GM19455 (cell line): ENCODE measurements around the gene NDUFC2.
"Not testable (repeated sequence)": the region's sequence is repeated elsewhere in the genome, so short reads cannot be mapped to it uniquely, and the experiment has no call there.

Experiments
- ATAC-seq: cut with Tn5 transposase; IDR thresholded peaks from one replicate; pipeline ENCODE4 v1.9.1; 2021; ENCODE audit not compliant: unreplicated experiment

Gene NDUFC2

DNA sequence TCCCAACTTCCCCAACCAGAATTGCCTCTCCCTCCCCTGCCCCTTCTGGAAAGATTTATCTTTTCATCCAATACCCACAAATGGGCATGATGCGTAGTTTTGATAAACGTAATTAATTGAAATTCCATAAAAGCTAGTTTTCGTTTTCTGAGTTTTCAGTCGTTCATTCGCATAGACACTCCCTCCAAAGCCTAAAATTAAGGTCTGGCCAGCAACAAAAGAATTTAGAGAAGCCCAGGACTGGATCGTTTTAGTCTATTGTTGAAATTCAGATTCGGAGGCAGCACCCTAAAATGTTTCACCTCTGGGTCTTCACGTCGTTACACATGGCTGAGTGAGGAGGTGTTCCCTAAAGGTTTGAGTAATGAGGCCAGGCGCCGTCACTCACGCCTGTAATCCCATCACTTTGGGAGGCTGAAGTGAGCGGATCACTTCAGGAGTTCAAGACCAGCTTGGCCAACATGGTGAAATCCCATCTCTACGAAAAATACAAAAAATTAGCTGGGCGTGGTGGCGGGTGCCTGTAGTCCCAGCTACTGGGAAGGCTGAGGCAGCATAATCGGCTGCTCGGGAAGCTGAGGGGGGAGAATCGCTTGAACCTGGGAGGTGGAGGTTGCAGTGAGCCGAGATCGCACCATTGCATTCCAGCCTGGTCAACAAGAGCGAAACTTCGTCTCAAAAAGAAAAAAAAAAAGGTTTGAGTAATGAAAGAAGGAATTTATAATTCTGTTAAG is 589 bp upstream of the NDUFC2 start:
- no peak for ATAC-seq

DNA sequence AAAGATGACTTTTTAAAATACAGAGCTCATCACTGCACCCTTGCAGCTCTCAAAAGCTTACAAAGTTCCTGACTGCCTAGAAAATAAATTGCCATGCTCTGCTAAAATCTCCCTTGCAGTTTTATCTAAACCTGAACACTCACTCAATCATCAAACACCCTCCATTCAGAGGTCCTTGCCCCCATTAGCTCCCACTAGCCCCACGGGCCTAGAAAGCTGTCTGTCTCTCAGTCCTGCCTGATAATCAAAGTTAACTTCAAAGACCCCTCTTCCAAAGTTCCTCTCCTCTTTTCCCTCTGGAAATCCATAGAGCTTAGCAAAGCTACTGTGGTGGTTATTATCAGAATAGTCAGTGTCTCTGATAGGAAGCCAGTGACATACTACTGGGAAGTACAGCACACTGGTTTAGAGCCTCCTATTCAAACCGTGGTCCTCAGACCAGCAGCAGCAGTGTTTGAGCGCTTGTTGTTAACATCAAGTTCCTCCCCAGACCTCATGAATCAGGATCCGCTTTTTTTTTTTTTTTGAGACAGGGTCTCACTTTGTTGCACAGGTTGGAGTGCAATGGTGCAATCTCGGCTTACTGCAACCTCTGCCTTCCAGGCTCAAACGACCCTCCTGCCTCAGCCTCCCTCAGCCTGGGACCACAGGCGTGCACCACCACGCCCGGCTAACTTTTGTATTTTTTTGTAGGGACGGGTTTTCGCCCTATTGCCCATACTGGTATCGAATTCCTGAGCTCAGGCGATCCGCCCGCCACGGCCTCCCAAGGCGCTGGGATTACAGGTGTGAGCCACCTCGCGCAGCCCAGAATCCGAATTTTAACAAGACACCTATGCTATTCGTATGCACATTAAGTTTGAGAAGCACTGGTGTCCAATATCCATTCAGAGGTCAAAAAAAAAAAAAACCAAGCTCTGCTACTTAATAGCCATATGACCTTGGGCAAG is 1.2 kb downstream of the NDUFC2 start:
- no peak for ATAC-seq

DNA sequence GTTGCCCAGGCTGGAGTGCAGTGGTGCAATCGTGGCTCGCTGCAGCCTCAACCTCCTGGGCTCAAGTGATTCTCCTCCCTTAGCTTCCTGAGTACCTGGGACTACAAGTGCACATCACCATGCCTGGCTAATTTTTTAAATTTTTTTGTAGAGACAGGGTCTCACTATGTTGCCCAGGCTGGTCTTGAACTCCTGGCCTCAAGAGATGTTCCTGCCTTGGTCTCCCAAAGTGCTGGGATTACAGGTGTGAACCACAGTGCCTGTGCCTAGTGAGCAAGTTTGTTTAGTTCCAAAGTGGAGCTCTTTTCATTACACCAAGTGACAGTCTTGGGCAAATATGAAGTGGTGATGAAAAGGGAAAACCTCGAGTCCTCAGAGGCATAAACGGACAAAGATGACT is 2.1 kb downstream of the NDUFC2 start:
- not testable (repeated sequence) for ATAC-seq

DNA sequence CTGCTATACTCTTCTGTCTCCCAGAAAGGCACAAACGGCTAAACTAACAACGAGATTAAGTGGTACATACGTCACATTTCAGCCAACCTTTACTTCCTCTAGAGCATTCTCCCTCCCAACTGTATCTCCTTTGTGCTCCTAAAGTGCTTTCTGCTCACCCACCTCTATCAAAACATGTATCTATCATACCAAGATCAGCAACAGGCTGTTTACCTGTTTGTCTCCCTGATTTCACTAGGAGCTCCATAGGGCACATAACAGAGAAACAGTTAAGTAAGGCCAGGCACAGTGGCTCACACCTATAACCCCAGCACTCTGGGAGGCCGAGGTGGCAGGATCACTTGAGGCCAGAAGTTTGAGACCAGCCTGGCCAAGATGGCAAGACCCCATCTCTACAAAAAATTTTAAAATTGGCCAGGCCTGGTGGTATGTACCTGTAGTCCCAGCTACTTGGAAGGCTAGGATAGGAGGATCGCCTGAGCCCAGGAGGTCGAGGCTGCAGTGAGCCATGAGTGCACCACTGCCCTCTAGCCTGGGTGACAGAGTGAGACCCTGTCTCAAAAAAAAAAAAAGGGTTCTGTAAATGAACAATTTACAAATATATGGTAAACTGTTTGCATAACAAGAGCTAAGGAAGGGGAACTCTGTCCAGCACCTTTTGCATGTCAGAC is 2.8 kb downstream of the NDUFC2 start:
- no peak for ATAC-seq

DNA sequence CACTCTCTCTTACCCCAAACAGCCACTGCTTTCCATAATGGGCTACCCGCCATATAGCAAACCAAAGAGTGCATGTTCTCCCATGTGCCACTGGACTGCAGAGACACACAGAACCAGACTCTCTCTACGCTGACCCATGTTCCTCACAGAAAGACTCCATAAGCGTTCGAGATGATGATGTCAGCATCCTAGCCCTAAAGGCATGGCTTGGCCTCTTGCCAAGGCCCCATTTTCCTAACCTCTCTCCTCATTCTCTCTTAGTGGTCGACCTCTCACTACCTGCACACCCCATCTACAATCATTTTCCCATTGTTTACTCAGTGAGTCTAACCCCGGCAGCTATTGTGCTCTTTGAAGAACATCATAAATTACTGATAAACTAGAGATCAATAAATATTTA is 4.9 kb downstream of the NDUFC2 start:
- no peak for ATAC-seq

DNA sequence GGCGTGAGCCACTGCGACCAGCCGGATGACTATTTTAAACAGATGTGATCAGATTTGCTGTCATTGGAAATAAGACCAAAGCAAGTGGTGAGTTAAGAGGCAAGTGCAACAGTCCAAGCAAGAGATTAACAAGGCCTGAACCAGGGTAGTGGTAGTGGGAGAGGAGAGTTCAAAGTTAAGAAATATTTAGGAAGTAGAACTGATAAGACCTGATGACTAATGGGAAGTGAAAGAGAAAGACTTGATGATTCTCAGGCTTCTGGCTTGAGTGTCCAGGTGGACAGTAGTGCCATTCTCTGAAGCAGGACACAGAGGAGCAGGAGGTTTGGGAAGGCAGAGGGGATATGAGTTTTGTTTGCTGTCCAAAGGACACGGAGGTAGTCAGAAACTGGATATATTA is 7.2 kb downstream of the NDUFC2 start:
- no peak for ATAC-seq

GRCh38 chr11:78071717-78072116 is 7.9 kb downstream of the NDUFC2 start:
- ATAC-seq: no peak

GRCh38 chr11:78070621-78071020 is 9.0 kb downstream of the NDUFC2 start:
- ATAC-seq: no peak

DNA sequence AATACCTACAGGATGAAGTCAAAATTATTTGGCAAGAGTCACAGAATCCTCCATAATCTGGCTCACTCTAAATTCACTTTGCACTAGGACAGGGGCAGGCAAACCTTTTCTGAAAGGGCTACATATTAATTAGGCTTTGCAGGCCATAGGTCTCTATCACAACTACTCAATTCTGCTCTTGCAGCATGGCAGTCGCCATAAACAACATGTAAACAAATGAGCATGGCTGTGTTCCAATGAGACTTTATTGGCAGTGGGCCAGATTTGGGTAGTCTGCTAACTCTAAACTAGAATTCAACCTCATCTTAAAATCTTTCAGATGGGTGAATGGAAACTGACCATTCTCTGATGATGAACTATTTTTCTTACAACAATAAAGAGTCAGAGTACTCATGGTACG is 10.2 kb downstream of the NDUFC2 start:
- ATAC-seq: no peak

GRCh38 chr11:78067704-78068103 is 12.0 kb downstream of the NDUFC2 start:
- ATAC-seq: no peak

DNA sequence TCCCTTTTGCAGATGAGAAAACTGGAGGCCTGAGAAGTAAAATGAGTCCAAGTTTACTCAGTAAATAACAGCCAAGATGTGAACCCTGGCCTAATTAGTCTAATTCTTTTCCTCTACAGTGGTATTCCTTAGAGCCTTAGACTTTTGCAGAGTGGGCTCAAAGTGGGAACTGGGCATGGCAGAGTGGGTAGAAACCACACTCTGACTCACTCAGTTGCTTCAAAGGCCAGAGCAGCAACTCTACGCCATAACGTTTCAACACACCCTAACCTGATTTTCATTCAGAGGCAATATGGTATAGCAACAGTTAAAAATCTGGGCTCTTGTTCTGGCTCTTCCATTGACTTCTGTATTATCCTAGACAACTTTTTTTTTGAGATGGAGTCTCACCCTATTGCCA is 13.2 kb downstream of the NDUFC2 start:
- ATAC-seq: no peak

DNA sequence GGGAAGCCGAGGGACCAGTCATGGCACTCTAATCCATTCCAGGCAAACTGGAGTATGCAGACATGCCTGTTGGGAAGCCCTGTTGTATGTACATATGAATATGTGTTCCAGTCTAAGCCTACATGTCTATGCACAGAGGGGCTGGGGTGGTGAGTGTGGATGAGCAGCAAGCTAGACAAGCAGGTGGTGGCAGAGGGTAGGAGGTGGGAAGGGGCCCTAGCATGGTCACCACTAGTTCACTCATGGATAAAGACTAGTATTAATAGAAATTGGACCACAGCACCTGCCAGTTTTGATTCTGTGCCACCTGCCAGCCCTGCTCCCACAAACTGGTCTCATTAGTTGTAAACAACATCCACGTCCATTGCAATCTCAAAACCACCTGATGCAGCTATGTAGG is 14.5 kb downstream of the NDUFC2 start:
- ATAC-seq: no peak

DNA sequence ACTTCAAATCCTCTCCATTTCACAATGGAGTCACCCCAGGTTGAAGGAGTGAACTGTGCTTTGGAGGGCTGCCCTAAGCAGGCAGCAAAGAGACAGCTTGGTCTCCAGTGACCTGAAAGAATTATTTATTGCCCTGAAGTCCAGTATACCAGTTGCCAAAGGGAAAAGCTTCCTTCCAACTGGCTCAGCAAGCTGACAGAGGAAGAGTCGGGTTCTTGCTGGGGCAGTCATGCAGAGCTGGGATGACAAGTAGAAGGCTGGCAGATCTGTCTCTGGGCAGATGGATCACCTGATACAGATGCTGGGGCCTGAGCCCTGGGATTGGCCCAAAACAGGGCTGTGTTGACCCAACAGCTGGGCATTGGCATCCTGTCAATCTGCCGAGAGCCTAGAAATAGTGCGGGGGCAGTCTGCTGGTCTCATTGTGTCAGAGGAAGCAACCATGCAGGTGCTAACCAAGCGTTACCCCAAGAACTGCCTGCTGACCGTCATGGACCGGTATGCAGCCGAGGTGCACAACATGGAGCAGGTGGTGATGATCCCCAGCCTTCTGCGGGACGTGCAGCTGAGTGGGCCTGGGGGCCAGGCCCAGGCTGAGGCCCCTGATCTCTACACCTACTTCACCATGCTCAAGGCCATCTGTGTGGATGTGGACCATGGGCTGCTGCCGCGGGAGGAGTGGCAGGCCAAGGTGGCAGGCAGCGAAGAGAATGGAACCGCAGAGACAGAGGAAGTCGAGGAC is 16.1 kb downstream of the NDUFC2 start, which contains the start of gene THRSP:
Gene THRSP (plus strand): TSS at position 422 of the 742 bp plus-strand sequence. CDS start 21 bp downstream, at position 443.
- ATAC-seq: no peak

DNA sequence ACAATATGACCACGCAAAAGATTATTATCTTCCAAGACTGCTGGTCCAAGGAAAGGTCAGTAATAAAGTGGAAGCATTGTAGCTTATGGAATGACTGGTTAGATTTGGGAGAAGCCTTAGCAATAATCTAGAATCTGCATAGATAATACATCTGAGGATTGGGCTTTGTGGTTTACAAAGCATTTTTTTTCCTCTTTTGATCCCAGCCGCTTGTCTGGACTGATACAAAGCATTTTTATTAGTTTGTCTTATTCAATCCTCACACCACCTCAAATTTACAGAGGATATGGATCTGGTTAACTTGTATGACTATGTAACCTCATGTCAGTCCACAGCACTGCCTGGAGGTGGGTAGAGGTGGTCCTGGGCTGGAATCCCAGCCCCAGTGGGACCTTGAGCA is 17.0 kb downstream of the NDUFC2 start:
- ATAC-seq: no peak

GRCh38 chr11:78061921-78062311 is 17.7 kb downstream of the NDUFC2 start:
- no peak for ATAC-seq

- ATAC-seq: no peak
These were observed 18.4 kb downstream of the NDUFC2 start for GRCh38 chr11:78061088-78061920.

DNA sequence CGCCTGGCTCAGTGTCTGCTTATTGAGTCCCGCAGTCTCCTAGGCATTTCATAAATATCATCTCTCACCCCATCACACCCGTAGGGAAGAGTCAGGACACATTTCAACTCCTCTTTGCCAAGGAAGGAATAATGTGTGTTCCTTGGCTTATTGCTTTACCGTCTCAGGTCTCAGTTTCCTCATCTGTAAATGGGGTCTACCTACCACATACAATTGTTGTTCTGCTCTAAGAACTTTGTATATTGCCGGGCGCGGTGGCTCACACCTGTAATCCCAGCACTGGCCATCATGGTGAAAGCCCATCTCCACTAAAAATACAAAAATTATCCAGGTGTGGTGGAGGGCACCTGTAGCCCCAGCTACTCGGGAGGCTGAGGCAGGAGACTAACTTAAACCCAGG is 19.1 kb downstream of the NDUFC2 start:
- no peak for ATAC-seq

DNA sequence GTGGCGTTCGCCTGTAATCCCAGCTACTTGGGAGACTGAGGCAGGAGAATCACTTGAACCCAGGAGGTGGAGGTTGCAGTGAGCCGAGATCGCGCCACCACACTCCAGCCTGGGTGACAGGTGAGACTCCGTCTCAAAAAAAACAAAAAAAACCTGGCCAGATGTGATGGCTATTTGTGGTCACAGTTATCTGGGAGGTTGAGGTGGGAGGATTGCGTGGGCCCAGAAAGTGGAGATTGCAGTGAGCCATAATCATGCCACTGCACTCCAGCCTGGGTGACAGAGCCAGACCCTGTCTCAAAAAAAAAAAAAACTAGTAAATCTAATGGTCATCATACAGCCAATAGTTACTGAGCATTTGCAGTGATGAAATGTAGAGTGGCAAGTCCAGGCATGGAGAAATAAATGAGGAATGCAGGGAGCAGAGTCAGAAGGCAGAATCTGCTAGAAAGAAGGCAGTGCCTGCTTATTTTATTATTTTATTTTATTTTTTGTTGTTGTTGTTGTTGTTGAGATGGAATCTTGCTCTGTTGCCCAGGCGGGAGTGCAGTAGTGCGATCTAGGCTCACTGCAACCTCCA is 19.8 kb downstream of the NDUFC2 start:
- not testable (repeated sequence) for ATAC-seq

GRCh38 chr11:78057462-78058055 is 22.1 kb downstream of the NDUFC2 start:
- no peak for ATAC-seq
